Activated naive CD4-positive, alpha-beta T cell (primary cell): ENCODE measurements around the gene CCDC77.

Source experiments
- DNase-seq, 4 experiments: peaks; one replicate each; lab custom pipeline; 2025; lab: John Stamatoyannopoulos, UW

CCDC77 gene

GRCh38 chr12:452667-453210 is 51.3 kb downstream of the CCDC77 start:
- peak; percentile 25 to 53 (median 44) for DNase-seq

- DNase-seq, result no peak
Measured at GRCh38 chr12:454833-455232, 53.4 kb downstream of the CCDC77 start.

GRCh38 chr12:455821-456220 is 54.4 kb downstream of the CCDC77 start:
- no peak for DNase-seq

GRCh38 chr12:457676-458075 is 56.2 kb downstream of the CCDC77 start:
- DNase-seq, result no peak

- no peak for DNase-seq
Measured at GRCh38 chr12:459050-459429, 57.6 kb downstream of the CCDC77 start.

GRCh38 chr12:459430-460258 is 58.2 kb downstream of the CCDC77 start, which contains the start of gene B4GALNT3:
Gene B4GALNT3, plus strand, starts transcription at chr12:459939. Its CDS starts 438 bp downstream, at chr12:460377.
- DNase-seq, result peak in 1 of 4 experiments; percentile 35

- peak in 1 of 4 experiments; percentile 10 for DNase-seq
Measured at GRCh38 chr12:460261-461230, 59.1 kb downstream of the CCDC77 start.

GRCh38 chr12:461425-461824 is 60.0 kb downstream of the CCDC77 start:
- no peak for DNase-seq

- no peak for DNase-seq
Measured at GRCh38 chr12:462936-463705, 61.7 kb downstream of the CCDC77 start.

- DNase-seq, result no peak
Measured at GRCh38 chr12:464484-465267, 63.2 kb downstream of the CCDC77 start.

GRCh38 chr12:466039-466438 is 64.6 kb downstream of the CCDC77 start:
- no peak for DNase-seq

- DNase-seq, result no peak
Measured at GRCh38 chr12:466762-467161, 65.3 kb downstream of the CCDC77 start.

- DNase-seq, result no peak
Measured at GRCh38 chr12:467591-467990, 66.1 kb downstream of the CCDC77 start.

- no peak for DNase-seq
Measured at GRCh38 chr12:468671-469389, 67.4 kb downstream of the CCDC77 start.

GRCh38 chr12:470133-470532 is 68.7 kb downstream of the CCDC77 start:
- no peak for DNase-seq

- DNase-seq, result no peak
Measured at GRCh38 chr12:473198-473597, 71.8 kb downstream of the CCDC77 start.

- DNase-seq, result no peak
Measured at GRCh38 chr12:473863-474577, 72.6 kb downstream of the CCDC77 start.

GRCh38 chr12:475286-475685 is 73.8 kb downstream of the CCDC77 start:
- DNase-seq, result no peak

GRCh38 chr12:479161-479560 is 77.7 kb downstream of the CCDC77 start:
- no peak for DNase-seq
